GM18858 (cell line): ENCODE measurements around the gene SSBP2.
"Not testable (repeated sequence)": the region's sequence is repeated elsewhere in the genome, so short reads cannot be mapped to it uniquely, and the experiment has no call there.

Experiments
- ATAC-seq: cut with Tn5 transposase; IDR thresholded peaks from one replicate; pipeline ENCODE4 v1.9.1; 2021; ENCODE audit not compliant: unreplicated experiment

Gene SSBP2

GRCh38 chr5:81675420-81675819 is 75.5 kb downstream of the SSBP2 start:
- no peak for ATAC-seq

GRCh38 chr5:81665795-81666194 is 85.1 kb downstream of the SSBP2 start:
- ATAC-seq, result no peak

GRCh38 chr5:81660624-81661023 is 90.3 kb downstream of the SSBP2 start:
- not testable (repeated sequence) for ATAC-seq

DNA sequence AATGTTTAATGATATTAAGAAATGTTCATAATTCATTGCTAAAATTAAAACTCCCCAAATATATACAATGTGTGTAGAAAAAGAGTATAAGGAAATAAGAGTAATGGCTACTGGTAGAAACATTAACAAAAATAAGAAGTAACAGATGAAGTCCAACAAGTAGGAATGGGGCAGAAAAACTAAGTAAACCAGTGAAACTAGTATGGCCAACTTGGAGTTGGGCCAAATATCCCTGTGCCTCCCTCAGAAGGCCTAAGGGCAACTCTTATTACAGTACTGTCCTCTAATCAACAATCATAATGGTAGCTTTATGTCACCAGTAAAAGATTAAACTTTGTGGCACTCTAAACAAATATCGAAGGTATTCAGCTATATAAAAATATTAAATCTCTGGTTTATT is 93.5 kb downstream of the SSBP2 start:
- no peak for ATAC-seq

- ATAC-seq, result no peak
Measured at GRCh38 chr5:81656783-81657182, 94.1 kb downstream of the SSBP2 start.

GRCh38 chr5:81650987-81651386 is 99.9 kb downstream of the SSBP2 start:
- ATAC-seq, result no peak

DNA sequence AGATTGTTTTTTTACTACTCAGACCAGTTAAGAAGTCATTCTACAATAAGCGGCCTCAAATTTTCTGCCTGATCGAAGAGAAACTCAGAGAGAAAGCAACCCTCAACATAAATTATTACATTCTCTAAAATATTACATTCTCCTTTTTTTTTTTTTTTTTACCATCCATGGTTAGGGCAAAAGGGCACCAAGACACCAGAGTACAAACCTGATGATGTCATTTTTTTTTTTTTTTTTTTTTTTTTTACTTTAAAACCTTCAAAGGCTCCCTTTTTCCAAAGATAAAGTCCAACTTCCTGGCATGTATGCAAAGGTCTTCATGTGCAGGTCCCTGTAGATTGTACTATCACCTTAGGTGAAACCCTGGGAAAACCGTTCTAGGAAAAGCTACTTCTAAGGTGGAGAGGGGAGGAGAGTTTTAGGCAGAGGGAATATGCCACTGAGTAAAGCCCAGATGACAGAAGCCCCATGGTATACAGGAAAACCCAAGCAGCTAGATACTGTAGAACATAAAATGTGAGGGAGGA is 104.4 kb downstream of the SSBP2 start:
- no peak for ATAC-seq

DNA sequence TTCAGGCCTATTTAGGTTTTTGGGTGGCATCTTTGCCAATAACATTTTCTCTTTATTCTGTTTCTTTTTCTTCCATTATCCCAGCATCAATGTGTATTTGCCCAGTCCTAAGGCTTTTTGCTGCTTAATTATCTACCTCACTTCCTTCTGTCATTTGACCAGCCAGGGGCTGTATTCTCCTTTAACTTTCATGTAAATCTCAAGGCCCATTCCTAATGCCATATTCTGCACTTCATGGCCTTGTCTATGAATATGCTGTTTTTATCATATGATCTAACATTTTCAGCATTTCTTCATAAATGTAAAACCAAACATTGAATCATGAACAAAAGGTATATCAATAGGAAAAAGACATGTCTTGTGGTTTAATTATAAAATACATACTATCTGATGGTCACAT is 108.7 kb downstream of the SSBP2 start:
- ATAC-seq, result no peak

GRCh38 chr5:81639556-81639955 is 111.3 kb downstream of the SSBP2 start:
- ATAC-seq, result no peak

- ATAC-seq, result no peak
Measured at GRCh38 chr5:81638471-81638870, 112.4 kb downstream of the SSBP2 start.

- ATAC-seq, result no peak
Measured at GRCh38 chr5:81633891-81634290, 117.0 kb downstream of the SSBP2 start.

DNA sequence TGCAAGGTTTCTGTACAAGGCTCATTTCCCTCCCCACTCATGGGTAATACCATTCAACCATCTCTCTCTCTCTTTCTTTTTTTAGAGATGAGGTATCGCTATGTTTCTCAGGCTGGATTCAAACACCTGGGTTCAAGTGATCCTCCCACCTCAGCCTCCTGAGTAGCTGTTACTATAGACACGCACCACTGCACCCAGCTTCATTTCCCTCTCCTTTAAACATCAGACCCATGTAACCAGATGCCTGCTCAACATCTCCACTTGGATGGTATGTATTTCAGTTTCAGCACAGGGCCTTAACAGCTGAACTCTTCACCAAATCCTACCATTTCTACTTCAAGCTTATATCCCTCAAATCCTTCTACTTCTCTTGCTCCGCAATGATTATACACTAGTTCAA is 117.4 kb downstream of the SSBP2 start:
- no peak for ATAC-seq

GRCh38 chr5:81632679-81633078 is 118.2 kb downstream of the SSBP2 start:
- ATAC-seq, result no peak

- no peak for ATAC-seq
Measured at GRCh38 chr5:81631621-81632020, 119.3 kb downstream of the SSBP2 start.

DNA sequence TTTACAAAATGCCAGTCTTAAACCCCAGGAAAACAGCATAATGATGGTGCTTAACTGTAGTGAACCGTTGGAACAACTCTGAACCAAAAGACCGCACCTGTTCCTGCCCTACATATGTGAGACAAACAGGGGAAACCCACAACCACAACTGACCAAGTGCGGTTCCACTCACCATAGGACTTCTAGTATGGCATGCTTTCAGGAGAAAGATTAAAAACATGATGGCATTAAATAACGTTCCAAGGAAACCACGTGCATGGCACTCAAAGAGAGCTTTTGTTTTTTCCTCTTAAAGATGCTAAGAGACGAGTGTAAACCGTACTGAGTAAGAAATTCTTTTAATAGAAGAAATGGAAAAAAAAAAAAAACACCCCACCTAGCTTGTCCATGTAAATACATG is 119.8 kb downstream of the SSBP2 start:
- ATAC-seq, result peak; percentile 80

DNA sequence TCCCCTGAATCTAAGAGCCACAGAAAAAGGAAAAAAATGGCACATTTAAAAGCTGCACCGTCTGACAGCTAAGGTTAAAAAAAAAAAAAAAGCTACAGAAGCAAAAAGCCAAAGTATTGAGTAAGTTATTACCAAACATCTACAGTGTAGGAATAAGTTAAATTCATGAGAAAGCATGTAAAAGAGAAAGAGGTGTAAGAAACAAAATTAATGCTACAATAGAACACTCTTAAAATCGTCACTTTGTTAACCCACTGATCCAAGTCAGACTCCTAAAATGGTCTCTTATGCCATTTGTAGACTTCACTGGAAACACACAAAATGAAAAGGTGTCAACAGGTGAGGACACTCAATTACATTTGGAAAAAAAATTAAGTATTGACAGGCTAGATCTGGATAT is 120.2 kb downstream of the SSBP2 start:
- ATAC-seq, result no peak

GRCh38 chr5:81629986-81630385 is 120.9 kb downstream of the SSBP2 start:
- ATAC-seq, result no peak

DNA sequence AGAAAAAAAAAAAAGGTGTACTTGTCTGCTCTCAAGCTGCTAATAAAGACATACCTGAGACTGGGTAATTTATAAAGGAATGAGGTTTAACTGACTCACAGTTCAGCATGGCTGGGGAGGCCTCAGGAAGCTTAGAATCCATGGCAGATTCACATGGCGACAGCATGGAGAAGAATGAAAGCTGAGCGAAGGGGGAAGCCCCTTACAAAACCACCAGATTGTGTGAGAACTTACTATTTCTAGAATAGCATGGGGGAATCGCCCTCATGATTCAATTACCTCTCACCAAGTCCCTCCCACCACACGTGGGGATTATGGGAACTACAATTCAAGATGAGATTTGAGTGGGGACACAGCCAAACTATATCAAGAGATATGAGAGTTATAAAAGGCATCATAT is 122.8 kb downstream of the SSBP2 start:
- ATAC-seq, result not testable (repeated sequence)

- no peak for ATAC-seq
Measured at GRCh38 chr5:81626524-81626923, 124.4 kb downstream of the SSBP2 start.

GRCh38 chr5:81609810-81610375 is 141.0 kb downstream of the SSBP2 start:
- no peak for ATAC-seq

GRCh38 chr5:81608976-81609375 is 141.9 kb downstream of the SSBP2 start:
- ATAC-seq, result no peak

DNA sequence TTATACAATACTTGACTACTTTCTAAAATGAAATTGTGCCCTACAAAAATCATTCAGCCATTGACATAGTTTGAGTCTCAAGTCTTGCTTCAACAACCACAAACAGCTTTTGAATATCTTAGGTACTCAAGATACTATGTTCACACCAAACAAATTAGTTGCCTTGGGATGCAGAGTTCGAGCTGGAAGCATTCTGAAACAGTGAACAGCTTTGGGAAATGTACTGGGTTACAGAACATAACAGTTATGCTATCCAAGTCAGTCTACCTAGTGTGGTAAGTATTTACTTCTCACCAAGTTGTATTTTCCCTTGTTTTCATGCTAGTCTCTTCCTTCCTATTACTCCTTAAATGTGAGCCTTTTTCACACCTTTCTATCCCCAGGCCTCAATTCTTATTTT is 143.2 kb downstream of the SSBP2 start:
- no peak for ATAC-seq

- ATAC-seq, result no peak
Measured at GRCh38 chr5:81606150-81606549, 144.7 kb downstream of the SSBP2 start.
